K562 (cell line): Measurements from ENCODE around the gene TMEM63A. TPM values are rescaled to one million over a fixed set of nuclear protein-coding genes. Genes with fewer than 3 reads are reported as not detected.

Experiments
- ETS2 ChIP-seq: IDR thresholded peaks from 2 replicates; pipeline ENCODE4 v1.6.1; 2016; ENCODE audit warnings: borderline replicate concordance, missing genetic modification characterization, mild to moderate bottlenecking, moderate library complexity, missing compliant biosample characterization; ENCODE audit not compliant: poor library complexity, severe bottlenecking
- HOMEZ ChIP-seq: fragments of 250-450 bp; sonication (Bioruptor Pico); IDR thresholded peaks from 2 replicates; pipeline ENCODE4 v1.4.0; 2020; ENCODE audit warnings: mild to moderate bottlenecking, moderate library complexity
- MCM5 ChIP-seq: fragments of 450-650 bp; IDR thresholded peaks from 2 replicates; pipeline ENCODE4 v1.6.1; 2016; ENCODE audit warnings: low read depth
- NFXL1 ChIP-seq: fragments of 450-650 bp; formaldehyde crosslinking; IDR thresholded peaks from 2 replicates; pipeline ENCODE4 v1.4.0; 2021; ENCODE audit warnings: mild to moderate bottlenecking
- PTBP1 ChIP-seq: fragments of 200-400 bp; formaldehyde crosslinking; IDR thresholded peaks from 2 replicates; pipeline ENCODE4 v1.6.1; 2017; ENCODE audit warnings: low read depth, low read length
- RBM39 ChIP-seq: fragments of 200-400 bp; formaldehyde crosslinking; optimal IDR thresholded peaks from 2 replicates; pipeline ENCODE3; 2018; ENCODE audit warnings: low read depth, low read length
- SFPQ ChIP-seq: fragments of 200-400 bp; formaldehyde crosslinking; IDR thresholded peaks from 2 replicates; pipeline ENCODE4 v1.6.1; 2017; ENCODE audit warnings: mild to moderate bottlenecking, low read depth, low read length, moderate library complexity
- SOX6 ChIP-seq: fragments of 450-650 bp; IDR thresholded peaks from 2 replicates; pipeline ENCODE4 v1.6.1; 2014; ENCODE audit warnings: mild to moderate bottlenecking
- TBL1XR1 ChIP-seq, 2 experiments: IDR thresholded peaks; 2 replicates each; pipeline ENCODE4 v1.6.1; 2012; ENCODE audit warnings: improper control_type of control experiment in 2 of 2, low read length in 2 of 2, mild to moderate bottlenecking in 1 of 2
- TCF7L2 ChIP-seq: fragments of 150-350 bp; IDR thresholded peaks from 2 replicates; pipeline ENCODE4 v1.6.1; 2016; ENCODE audit warnings: low read depth, mild to moderate bottlenecking, low read length, moderate library complexity
- ZHX1 ChIP-seq: fragments of 150-350 bp; conservative IDR thresholded peaks from 2 replicates; pipeline ENCODE4 v1.6.1; 2014; ENCODE audit warnings: low read length
- ZNF695 ChIP-seq: fragments of 450-650 bp; formaldehyde crosslinking; IDR thresholded peaks from 2 replicates; pipeline ENCODE4 v1.4.0; 2020; ENCODE audit warnings: mild to moderate bottlenecking, moderate library complexity
- ZNF77 ChIP-seq: fragments of 250-450 bp; sonication (Bioruptor Pico); IDR thresholded peaks from 2 replicates; pipeline ENCODE4 v1.5.0; 2020
- polyA plus RNA-seq, 8 experiments: library from polyadenylated mRNA; depleted of rRNA in 4 of 8; stranded (reverse) in 5 of 8; unstranded in 3 of 8; fragments of >200 nt; fragmentation: Nextera tagmentation in 2 of 8; fragmentation: Illumina TruSeq in 1 of 8; extraction: Ambion mirVana in 2 of 8; extraction: Trizol in 1 of 8; gene quantifications; 2 replicates each; pipeline versions ENCODE4 v1.2.1 to v1.2.3, GENCODE V29; 2011 to 2014; ENCODE audit warnings: inconsistent platforms in 1 of 8, missing spikeins in 1 of 8
- total RNA-seq, 7 experiments: library from RNA; depleted of rRNA in 6 of 7; stranded (reverse); fragments of >200 nt in 6 of 7; fragmentation: Illumina TruSeq in 2 of 7; extraction: Trizol in 2 of 7; gene quantifications; 2 replicates each; pipeline versions ENCODE4 v1.2.1 to v1.2.3, GENCODE V29; 2011 to 2021; ENCODE audit warnings: low replicate concordance in 1 of 7

TMEM63A gene
- total and polyA plus RNA-seq, 9 of the 15 experiments (the other 6 are each of a cell fraction or from before 2014, with no cell fraction given), result 2.0 to 54.6 (median 17.5) TPM

DNA sequence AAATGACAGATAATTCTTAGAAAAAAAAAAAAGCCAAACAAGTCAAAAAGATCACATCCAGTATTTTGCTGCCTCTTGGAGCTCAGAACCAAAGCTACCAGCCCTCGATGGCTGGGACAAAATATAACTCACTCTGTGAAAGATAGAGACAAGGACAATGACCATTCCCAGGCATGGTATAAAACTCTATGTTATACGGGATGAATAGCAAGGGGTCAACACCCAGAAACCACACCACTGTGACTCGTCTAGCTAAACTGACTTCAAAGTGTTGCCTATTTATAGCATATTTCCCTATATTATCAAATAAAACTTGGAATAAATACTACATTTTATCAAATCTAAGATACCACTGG, 10.1 kb downstream of the TMEM63A start (continued):
- TF ChIP-seq TBL1XR1 (IDR thresholded peaks at IDR 0.05; ENCODE audit: low read length in 2 of 2) (no peak), ZNF695 (CRISPR knock-in tag) (no peak), RBM39 (no peak), ZHX1 (no peak), ETS2 (tag) (no peak), SOX6 (no peak), HOMEZ (CRISPR knock-in tag) (no peak), MCM5 (no peak), SFPQ (no peak), PTBP1 (no peak), TCF7L2 (no peak), ZNF77 (no peak), NFXL1 (CRISPR knock-in tag) (no peak)
